Stomach (tissue), 9 donors: ENCODE results near the gene SLC35D1. TPM values are rescaled to one million over a fixed set of nuclear protein-coding genes. Genes with fewer than 3 reads are reported as not detected.
"Not testable (repeated sequence)": the region's sequence is repeated elsewhere in the genome, so short reads cannot be mapped to it uniquely, and the experiment has no call there.

Experiments used
- DNase-seq, 2 donors: peaks; one replicate each; pipeline versions ENCODE4 v3.0.0 to v3.0.0-alpha.2; 2013 to 2019
- H3K27ac ChIP-seq, 5 donors: fragments of 200-600 bp in 4 of 5; sonication (generic) in 4 of 5; one replicate each; pipeline ENCODE4 v1.5.1; 2013 to 2019; ENCODE audit warnings: mild to moderate bottlenecking in 1 of 5, moderate library complexity in 1 of 5
- H3K27me3 ChIP-seq, 3 donors: fragments of 200-600 bp; sonication (generic); one replicate each; pipeline ENCODE4 v1.5.1; 2017 to 2019; ENCODE audit warnings: mixed run types in 1 of 3
- H3K36me3 ChIP-seq, 4 donors: fragments of 200-600 bp; sonication (generic); 1 replicate in 3 of 4; 2 replicates in 1 of 4; pipeline ENCODE4 v1.5.1; 2016 to 2019
- H3K4me1 ChIP-seq, 4 donors: fragments of 200-600 bp; sonication (generic); one replicate each; pipeline ENCODE4 v1.5.1; 2016 to 2019
- H3K4me3 ChIP-seq, 4 donors: fragments of 200-600 bp; sonication (generic) in 3 of 4; one replicate each; pipeline ENCODE4 v1.5.1; 2016 to 2019; ENCODE audit warnings: mild to moderate bottlenecking in 1 of 4
- H3K9me3 ChIP-seq, 4 donors: fragments of 200-600 bp; sonication (generic); one replicate each; pipeline ENCODE4 v1.5.1; 2016 to 2019
- CTCF ChIP-seq, 7 experiments: fragments of 450-650 bp in 4 of 7; fragments of 200-600 bp in 3 of 7; sonication (generic) in 3 of 7; IDR thresholded peaks; one replicate each; pipeline ENCODE4 v1.5.1; 2016 to 2019; ENCODE audit warnings: antibody characterized with exemption in 7 of 7, control low read depth in 2 of 7, mild to moderate bottlenecking in 1 of 7
- EP300 ChIP-seq: sonication (generic); formaldehyde crosslinking; IDR thresholded peaks from one replicate; pipeline ENCODE4 v1.6.1; 2017; ENCODE audit warnings: antibody characterized with exemption
- POLR2A ChIP-seq, 4 donors: fragments of 450-650 bp; IDR thresholded peaks; one replicate each; pipeline ENCODE4 v1.6.1; 2016; ENCODE audit warnings: antibody characterized with exemption in 4 of 4, control low read depth in 2 of 4, mild to moderate bottlenecking in 1 of 4, moderate library complexity in 1 of 4
- POLR2AphosphoS5 ChIP-seq, 3 donors: sonication (generic); formaldehyde crosslinking; IDR thresholded peaks; one replicate each; pipeline ENCODE4 v1.6.1; 2016; ENCODE audit warnings: antibody characterized with exemption in 3 of 3
- WGBS, 5 donors: extraction: QIAGEN DNeasy Blood & Tissue Kit in 3 of 5; methylation state at CpG; one replicate each; pipeline versions ENCODE4 v1.1.5 to v1.1.7; 2013 to 2018; 5-methylcytosine and 5-hydroxymethylcytosine counted together
- intact Hi-C: fragments of 100-400 bp; cut with DNase I; formaldehyde crosslinking; loops from one replicate; pipeline ENCODE4 v1.15.1; 2023; ENCODE audit warnings: low total_unique reads
- polyA plus RNA-seq, 3 donors: library from polyadenylated mRNA; stranded (reverse); fragments of 200-250 nt; gene quantifications; one replicate each; pipeline ENCODE4 v1.2.3, GENCODE V29; 2013
- total RNA-seq, 5 donors: library from RNA; depleted of rRNA; stranded (reverse); fragments of >200 nt; gene quantifications; one replicate each; pipeline versions ENCODE4 v1.1.0 to v1.2.3, GENCODE V29; 2014 to 2016
- donor health status: healthy with polysubstance abuse.
- donor health status: Bipolar disorder and iron deficiency.
- donor health status: healthy.

The SLC35D1 gene
- total and polyA plus RNA-seq, 8 donors = 1.7 to 40.8 (median 10.0) TPM

GRCh38 chr1:66984491-66984890 lies 69.5 kb downstream of the SLC35D1 start:
- peak in 1 of 2 donors; percentile 45 for DNase-seq
- H3K4me3 ChIP-seq = no peak overlapping the region
- H3K9me3 ChIP-seq = no peaks in the 10 kb centered on the region
- intact Hi-C loops = no loop called here
- H3K27ac ChIP-seq = peak overlapping the region in 2 of 5 donors; percentile 40 to 45
- TF ChIP-seq CTCF (IDR thresholded peaks at IDR 0.05) (no peak), EP300 (no peak), POLR2AphosphoS5 (IDR thresholded peaks at IDR 0.05) (no peak), POLR2A (IDR thresholded peaks at IDR 0.05) (no peak)
- H3K27me3 ChIP-seq = no peaks in the 10 kb centered on the region
- peaks cover 22 to 75% (median 62%) of the 10 kb centered on the region in 4 donors for H3K36me3 ChIP-seq
- peaks cover 15 to 50% (median 31%) of the 10 kb centered on the region in 4 donors for H3K4me1 ChIP-seq
- WGBS, 5 donors = 36 to 58% (median 51%) methylated on average over 1 of the region's 1 CpG

GRCh38 chr1:66982561-66983260 lies 71.2 kb downstream of the SLC35D1 start:
- TF ChIP-seq POLR2A (IDR thresholded peaks at IDR 0.05) (no peak), EP300 (no peak), POLR2AphosphoS5 (IDR thresholded peaks at IDR 0.05) (no peak), CTCF (IDR thresholded peaks at IDR 0.05) (no peak)
- H3K36me3 ChIP-seq = peaks cover 21 to 77% (median 71%) of the 10 kb centered on the region in 4 donors
- H3K4me3 ChIP-seq = no peak overlapping the region
- intact Hi-C loops = no loop called here
- no peak for DNase-seq
- no peaks in the 10 kb centered on the region for H3K27me3 ChIP-seq
- H3K27ac ChIP-seq = peak overlapping the region in 2 of 5 donors; percentile 51 to 72
- 57 to 78% (median 60%) methylated on average over 4 of the region's 4 CpGs for WGBS, 5 donors
- no peaks in the 10 kb centered on the region for H3K9me3 ChIP-seq
- H3K4me1 ChIP-seq = peaks cover 15 to 50% (median 31%) of the 10 kb centered on the region in 4 donors

DNA sequence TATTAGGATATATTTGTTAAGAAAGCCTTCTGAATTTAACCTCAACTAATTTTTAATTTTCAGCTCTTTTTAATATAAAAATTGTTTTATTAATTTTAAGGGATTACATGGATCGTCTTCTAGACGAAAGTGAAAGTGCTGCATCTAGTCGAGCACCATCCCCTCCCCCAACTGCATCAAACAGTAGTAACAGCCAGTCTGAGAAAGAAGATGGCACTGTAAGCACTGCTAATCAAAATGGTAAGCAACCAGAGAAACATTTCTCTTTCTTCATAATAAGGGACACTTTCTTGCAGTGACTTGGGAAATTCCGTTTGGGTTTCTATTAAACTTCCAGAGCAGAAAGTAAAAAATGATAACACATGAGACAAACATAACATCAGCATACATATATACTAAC lies 72.3 kb downstream of the SLC35D1 start:
- intact Hi-C loops = no loop called here
- 24 to 41% (median 28%) methylated on average over 4 of the region's 4 CpGs for WGBS, 5 donors

DNA sequence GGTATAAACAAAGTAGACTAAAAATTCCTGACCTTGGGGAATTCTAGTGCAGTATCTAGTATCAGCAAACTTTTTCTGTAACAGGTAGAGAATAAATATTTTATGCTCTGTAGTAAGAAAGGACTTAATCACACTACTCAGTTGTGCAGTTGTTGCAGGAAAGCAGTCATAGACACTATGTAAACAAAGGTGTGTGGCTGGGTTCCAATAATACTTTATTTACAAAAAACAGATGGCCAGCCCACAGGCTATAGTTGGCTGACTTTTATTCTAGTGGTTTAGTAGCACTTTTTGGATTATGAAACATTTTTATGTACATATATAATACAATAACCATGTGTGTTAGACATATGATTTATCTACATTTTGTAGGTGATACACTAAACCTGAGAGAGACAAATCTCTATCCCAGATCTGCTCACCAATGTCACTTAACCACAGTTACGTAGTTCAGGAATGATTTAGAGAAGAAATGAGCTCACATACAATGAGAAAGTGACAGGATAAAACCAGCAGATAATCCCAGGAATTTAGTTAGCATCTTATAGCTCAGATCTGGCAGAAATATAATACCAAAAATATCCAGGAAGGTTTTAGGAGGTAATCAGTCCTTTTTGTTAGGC lies 73.1 kb downstream of the SLC35D1 start:
- no peak for TF ChIP-seq POLR2A (IDR thresholded peaks at IDR 0.05)
- TF ChIP-seq POLR2AphosphoS5 (IDR thresholded peaks at IDR 0.05) = no peak
- TF ChIP-seq EP300 = no peak
- TF ChIP-seq CTCF (IDR thresholded peaks at IDR 0.05) = no peak
- Histone ChIP-seq H3K4me3 (peak overlapping the region in 2 of 4 donors; percentile 20 to 25), H3K27me3 (no peaks in the 10 kb centered on the region), H3K36me3 (peaks cover 16 to 84% (median 80%) of the 10 kb centered on the region in 4 donors), H3K4me1 (peaks cover 15 to 50% (median 31%) of the 10 kb centered on the region in 4 donors), H3K9me3 (no peaks in the 10 kb centered on the region), H3K27ac (peak overlapping the region in 4 of 5 donors; percentile 6 to 72 (median 48))
- intact Hi-C loops = no loop called here
- peak in 1 of 2 donors; percentile 28 for DNase-seq
- WGBS, 5 donors = 50 to 72% (median 64%) methylated on average over 1 of the region's 1 CpG

More for the DNA sequence above, 72.3 kb downstream of the SLC35D1 start:
- DNase-seq = peak in 1 of 2 donors; percentile 58
- H3K36me3 ChIP-seq = peaks cover 20 to 81% (median 77%) of the 10 kb centered on the region in 4 donors
- TF ChIP-seq POLR2A (IDR thresholded peaks at IDR 0.05) = no peak
- peak overlapping the region; percentile 11 to 32 (median 22) for H3K4me3 ChIP-seq
- peak overlapping the region in 4 of 5 donors; percentile 15 to 72 (median 48) for H3K27ac ChIP-seq
- H3K9me3 ChIP-seq = no peaks in the 10 kb centered on the region
- H3K27me3 ChIP-seq = no peaks in the 10 kb centered on the region
- H3K4me1 ChIP-seq = peaks cover 15 to 50% (median 31%) of the 10 kb centered on the region in 4 donors

- intact Hi-C loops, H3K27me3 ChIP-seq, DNase-seq, H3K27ac ChIP-seq, H3K4me3 ChIP-seq, H3K9me3 ChIP-seq: not testable (repeated sequence)
- 95 to 99% (median 98%) methylated on average over 11 of the region's 11 CpGs for WGBS, 5 donors
- Histone ChIP-seq H3K36me3 (peaks cover 20 to 86% (median 83%) of the 10 kb centered on the region in 4 donors), H3K4me1 (peaks cover 15 to 46% (median 32%) of the 10 kb centered on the region in 4 donors)
Observed at GRCh38 chr1:66979621-66980020, 74.3 kb downstream of the SLC35D1 start.
